Measurements from ENCODE around the gene FARP2.
"Not testable (repeated sequence)": the region's sequence is repeated elsewhere in the genome, so short reads cannot be mapped to it uniquely, and the experiment has no call there.

The FARP2 gene

GRCh38 chr2:241364781-241365180 lies 8.7 kb downstream of the FARP2 start:
- DNase-seq (ENCODE audit: low spot score): no peak

DNA sequence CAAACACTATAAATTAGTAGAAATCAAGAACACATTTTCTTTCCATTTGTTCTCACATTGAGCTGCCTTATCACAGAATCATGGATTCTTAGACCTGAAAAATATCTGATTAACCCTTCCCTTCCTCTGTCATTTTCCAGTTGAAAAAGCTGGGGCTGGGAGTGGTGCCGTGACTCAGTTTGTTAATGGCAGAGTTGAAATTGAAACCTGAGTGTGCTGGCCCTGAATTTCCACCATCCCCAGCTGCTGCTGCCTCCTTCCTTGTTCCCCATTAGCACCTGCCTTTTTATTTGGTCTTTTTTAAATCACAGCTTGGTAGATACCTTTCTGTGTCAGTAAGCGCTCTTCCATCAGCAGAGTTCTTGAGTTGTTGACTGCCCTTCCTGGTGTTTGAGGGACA lies 10.6 kb downstream of the FARP2 start:
- no peak for DNase-seq (ENCODE audit: low spot score)

GRCh38 chr2:241368643-241369042 lies 12.6 kb downstream of the FARP2 start:
- DNase-seq (ENCODE audit: low spot score): no peak

- no peak for DNase-seq (ENCODE audit: low spot score)
These were observed 16.4 kb downstream of the FARP2 start for GRCh38 chr2:241372361-241372992.

GRCh38 chr2:241373446-241373845 lies 17.4 kb downstream of the FARP2 start:
- no peak for DNase-seq (ENCODE audit: low spot score)

GRCh38 chr2:241373906-241374305 lies 17.8 kb downstream of the FARP2 start:
- DNase-seq (ENCODE audit: low spot score): not testable (repeated sequence)

- no peak for DNase-seq (ENCODE audit: low spot score)
These were observed 19.2 kb downstream of the FARP2 start for GRCh38 chr2:241375300-241375699.

DNA sequence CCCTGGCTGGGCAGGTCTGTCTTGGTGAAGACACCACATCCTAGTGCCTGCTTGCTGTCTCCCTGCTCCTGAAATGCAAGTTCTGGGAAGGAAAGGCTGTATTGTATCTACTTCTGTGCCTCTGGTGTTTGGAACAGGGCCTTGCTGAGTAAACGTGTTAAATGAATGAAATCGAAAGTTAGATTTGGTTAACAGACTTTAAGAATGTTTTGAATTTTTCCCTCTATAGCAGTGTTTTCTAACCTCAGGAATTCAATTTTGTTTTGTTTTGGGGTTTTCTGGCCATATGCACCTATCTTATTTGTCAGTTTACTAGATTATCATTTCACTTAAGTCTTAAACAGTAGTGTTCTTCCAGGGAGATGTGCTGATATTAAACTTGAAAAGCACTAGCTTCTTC lies 20.7 kb downstream of the FARP2 start:
- DNase-seq (ENCODE audit: low spot score): no peak

DNA sequence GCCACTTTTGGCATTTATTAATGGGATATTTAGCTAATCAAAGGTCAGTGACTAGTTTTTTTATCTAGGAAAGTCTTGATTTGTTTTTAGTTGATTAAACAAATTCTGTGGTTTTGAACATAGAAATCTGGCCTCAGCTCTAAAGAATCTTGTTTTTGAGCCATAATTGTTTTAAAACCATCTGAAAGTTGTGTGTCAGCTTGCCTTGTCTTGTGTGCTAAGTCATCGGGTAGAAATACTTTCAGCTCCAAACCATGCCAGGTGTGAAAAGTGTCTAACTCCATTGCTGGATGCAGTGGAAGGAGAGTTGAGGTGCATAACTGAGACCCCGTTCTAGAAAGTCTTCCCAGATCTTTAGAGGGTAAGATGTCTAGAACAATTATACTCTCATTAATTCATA lies 22.7 kb downstream of the FARP2 start:
- DNase-seq (ENCODE audit: low spot score): no peak

DNA sequence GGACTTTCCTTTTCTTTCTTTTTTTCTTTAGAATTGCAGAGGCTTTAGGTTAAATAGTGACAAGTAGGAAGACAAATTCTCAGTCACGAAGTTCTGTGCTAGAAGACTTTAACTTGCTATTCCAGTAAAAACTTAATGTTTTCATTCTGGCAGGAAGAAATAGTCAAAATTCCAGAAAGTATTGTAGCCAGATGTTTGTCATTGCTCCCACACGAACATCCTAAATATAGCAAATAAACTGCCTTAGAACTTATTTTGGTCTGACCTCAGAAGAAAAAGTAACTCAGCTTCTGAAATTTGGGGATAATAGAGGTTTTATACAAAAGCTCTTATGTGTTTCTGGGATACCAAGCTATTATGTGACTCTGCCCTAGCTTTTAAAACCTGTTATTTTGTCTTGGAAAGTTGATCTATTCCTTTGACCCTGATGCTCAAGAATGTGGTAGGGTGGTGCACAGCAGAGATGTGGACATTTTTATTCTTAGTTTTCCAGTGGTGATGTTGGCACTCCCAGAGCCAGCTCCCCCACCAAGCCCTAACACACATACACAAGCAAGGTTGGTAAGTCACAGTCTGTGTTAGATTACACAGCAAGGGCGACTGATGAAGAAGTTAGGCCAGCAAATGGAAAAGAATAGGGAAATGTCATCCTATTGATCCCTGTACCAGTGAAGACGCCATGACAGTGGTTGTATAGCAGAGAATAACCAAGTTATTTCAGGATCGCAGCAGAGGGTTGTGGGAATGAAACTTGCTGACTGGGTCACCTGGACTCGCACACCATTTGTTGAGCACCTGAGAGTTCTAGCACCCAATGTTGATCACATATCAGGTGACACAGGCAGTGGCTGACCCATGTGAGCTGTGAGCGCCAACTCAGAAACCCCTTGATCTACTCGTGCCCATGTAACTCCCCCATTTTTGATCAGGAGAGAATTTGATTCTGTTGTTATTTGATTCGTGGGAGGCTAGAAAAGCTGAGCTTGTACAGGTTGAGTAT lies 23.7 kb downstream of the FARP2 start:
- no peak for DNase-seq (ENCODE audit: low spot score)

- DNase-seq (ENCODE audit: low spot score): no peak
These were observed 25.8 kb downstream of the FARP2 start for GRCh38 chr2:241381872-241382271.

GRCh38 chr2:241385450-241385849 lies 29.4 kb downstream of the FARP2 start:
- DNase-seq (ENCODE audit: low spot score): not testable (repeated sequence)

DNA sequence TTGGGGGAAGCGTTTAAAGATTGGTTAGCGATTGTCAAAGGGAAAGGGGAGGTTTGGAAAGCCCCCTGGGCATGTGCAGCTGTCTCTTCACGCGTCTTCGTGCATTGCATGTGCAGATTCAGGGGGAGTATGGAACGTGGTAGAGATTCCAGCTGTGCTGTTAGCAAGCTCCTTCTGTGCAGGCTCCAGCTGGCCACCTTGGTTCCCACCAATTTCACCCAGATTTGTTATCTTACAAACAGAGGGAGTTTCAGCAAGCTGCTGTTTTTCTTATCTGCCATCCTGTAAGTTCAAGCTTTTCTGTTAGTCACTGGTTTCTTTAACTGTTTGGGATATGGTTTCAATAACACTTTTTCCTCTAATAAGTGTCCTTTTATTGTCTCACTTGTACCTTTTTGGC lies 30.4 kb downstream of the FARP2 start:
- DNase-seq (ENCODE audit: low spot score): no peak

- no peak for DNase-seq (ENCODE audit: low spot score)
These were observed 33.6 kb downstream of the FARP2 start for GRCh38 chr2:241389697-241390096.

GRCh38 chr2:241390301-241391206 lies 34.5 kb downstream of the FARP2 start:
- no peak for DNase-seq (ENCODE audit: low spot score)

- DNase-seq (ENCODE audit: low spot score): peak; percentile 53
These were observed 36.0 kb downstream of the FARP2 start for GRCh38 chr2:241391892-241392665.

DNA sequence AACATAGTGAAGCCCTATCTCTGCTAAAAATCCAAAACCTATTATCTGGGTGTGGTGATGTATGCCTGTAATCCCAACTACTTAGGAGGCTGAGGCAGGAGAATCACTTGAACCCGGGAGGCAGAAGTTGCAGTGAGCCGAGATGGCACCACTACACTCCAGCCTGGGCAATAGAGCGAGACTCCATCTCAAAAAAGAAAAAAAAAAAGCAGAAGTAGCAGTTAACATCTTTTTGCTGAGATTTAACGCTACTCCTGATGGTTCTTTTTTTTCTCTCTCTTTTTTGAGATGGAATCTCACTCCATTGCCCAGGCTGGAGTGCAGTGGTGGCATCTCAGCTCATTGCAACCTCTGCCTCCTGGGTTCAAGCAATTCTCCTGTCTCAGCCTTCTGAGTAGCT lies 36.7 kb downstream of the FARP2 start:
- DNase-seq (ENCODE audit: low spot score): not testable (repeated sequence)

- DNase-seq (ENCODE audit: low spot score): no peak
These were observed 37.6 kb downstream of the FARP2 start for GRCh38 chr2:241393524-241394196.

- DNase-seq (ENCODE audit: low spot score): not testable (repeated sequence)
These were observed 40.7 kb downstream of the FARP2 start for GRCh38 chr2:241396809-241397208.
